ENCODE results near the gene DNAH5. TPM values are rescaled to one million over a fixed set of nuclear protein-coding genes. Genes with fewer than 3 reads are reported as not detected.

Gene DNAH5, protein sequence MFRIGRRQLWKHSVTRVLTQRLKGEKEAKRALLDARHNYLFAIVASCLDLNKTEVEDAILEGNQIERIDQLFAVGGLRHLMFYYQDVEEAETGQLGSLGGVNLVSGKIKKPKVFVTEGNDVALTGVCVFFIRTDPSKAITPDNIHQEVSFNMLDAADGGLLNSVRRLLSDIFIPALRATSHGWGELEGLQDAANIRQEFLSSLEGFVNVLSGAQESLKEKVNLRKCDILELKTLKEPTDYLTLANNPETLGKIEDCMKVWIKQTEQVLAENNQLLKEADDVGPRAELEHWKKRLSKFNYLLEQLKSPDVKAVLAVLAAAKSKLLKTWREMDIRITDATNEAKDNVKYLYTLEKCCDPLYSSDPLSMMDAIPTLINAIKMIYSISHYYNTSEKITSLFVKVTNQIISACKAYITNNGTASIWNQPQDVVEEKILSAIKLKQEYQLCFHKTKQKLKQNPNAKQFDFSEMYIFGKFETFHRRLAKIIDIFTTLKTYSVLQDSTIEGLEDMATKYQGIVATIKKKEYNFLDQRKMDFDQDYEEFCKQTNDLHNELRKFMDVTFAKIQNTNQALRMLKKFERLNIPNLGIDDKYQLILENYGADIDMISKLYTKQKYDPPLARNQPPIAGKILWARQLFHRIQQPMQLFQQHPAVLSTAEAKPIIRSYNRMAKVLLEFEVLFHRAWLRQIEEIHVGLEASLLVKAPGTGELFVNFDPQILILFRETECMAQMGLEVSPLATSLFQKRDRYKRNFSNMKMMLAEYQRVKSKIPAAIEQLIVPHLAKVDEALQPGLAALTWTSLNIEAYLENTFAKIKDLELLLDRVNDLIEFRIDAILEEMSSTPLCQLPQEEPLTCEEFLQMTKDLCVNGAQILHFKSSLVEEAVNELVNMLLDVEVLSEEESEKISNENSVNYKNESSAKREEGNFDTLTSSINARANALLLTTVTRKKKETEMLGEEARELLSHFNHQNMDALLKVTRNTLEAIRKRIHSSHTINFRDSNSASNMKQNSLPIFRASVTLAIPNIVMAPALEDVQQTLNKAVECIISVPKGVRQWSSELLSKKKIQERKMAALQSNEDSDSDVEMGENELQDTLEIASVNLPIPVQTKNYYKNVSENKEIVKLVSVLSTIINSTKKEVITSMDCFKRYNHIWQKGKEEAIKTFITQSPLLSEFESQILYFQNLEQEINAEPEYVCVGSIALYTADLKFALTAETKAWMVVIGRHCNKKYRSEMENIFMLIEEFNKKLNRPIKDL (N-terminal part only)
- 8.1 TPM for total RNA-seq

DNA sequence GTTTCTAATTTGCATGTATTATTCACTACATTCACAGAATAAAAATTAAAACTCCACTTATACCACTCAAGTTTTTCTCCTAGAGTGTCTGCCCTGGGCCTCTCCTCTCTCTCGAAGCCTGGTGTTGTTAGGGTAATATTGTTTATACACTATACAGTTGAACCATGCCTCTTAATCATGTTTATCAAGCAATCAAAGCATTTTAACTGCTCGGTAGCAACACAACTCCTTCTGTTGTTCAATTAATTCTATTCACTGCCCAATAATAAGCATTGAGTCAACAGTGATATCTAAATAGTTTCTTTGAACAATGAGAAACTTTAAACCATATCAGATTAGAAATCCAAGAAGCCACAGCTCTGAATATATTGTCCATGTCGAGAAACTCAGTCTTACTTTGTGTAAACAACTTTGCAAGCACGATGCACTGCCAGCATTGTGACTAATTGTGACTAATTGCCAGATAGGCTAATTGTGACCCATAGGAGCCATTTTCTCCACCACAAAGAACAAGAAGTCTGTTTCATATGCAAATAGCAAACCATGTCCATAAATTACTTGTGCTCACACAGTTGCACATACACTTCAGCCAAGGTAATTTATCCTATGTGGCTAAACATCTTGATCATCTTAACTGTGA, at the start of gene DNAH5:
TSS of gene DNAH5 (minus strand) at position 129 of the 640 bp plus-strand sequence. CDS start 250 bp downstream, outside the sequence.

Other genes starting within 250 kb of the DNAH5 start
- 821 TPM for gene TRIO, start 198.7 kb upstream of the DNAH5 start, total RNA-seq